GM18858 (cell line): ENCODE measurements around the gene IQGAP1.
"Not testable (repeated sequence)": the region's sequence is repeated elsewhere in the genome, so short reads cannot be mapped to it uniquely, and the experiment has no call there.

Experiments
- ATAC-seq: cut with Tn5 transposase; IDR thresholded peaks from one replicate; pipeline ENCODE4 v1.9.1; 2021; ENCODE audit not compliant: unreplicated experiment

The IQGAP1 gene

GRCh38 chr15:90523373-90523772 is 135.3 kb downstream of the IQGAP1 start:
- ATAC-seq: no peak

- not testable (repeated sequence) for ATAC-seq
These were observed 136.2 kb downstream of the IQGAP1 start for GRCh38 chr15:90524018-90524803.

- ATAC-seq: no peak
These were observed 140.9 kb downstream of the IQGAP1 start for GRCh38 chr15:90529011-90529370.

- ATAC-seq: peak; percentile 63
These were observed 141.6 kb downstream of the IQGAP1 start, which contains the start of gene CRTC3 for GRCh38 chr15:90529371-90530249. Gene CRTC3 (plus strand): TSS chr15:90529923. CDS start chr15:90530072, 149 bp downstream.

GRCh38 chr15:90530250-90531051 is 142.4 kb downstream of the IQGAP1 start:
- peak; percentile 9 for ATAC-seq

GRCh38 chr15:90531147-90531546 is 143.1 kb downstream of the IQGAP1 start:
- no peak for ATAC-seq

GRCh38 chr15:90535254-90535653 is 147.2 kb downstream of the IQGAP1 start:
- ATAC-seq: no peak

GRCh38 chr15:90539789-90540188 is 151.7 kb downstream of the IQGAP1 start:
- ATAC-seq: no peak

GRCh38 chr15:90540768-90541167 is 152.7 kb downstream of the IQGAP1 start:
- no peak for ATAC-seq

- ATAC-seq: no peak
These were observed 157.1 kb downstream of the IQGAP1 start for GRCh38 chr15:90545095-90545494.

- no peak for ATAC-seq
These were observed 159.5 kb downstream of the IQGAP1 start for GRCh38 chr15:90547540-90547939.

- ATAC-seq: no peak
These were observed 162.9 kb downstream of the IQGAP1 start for GRCh38 chr15:90550919-90551318.
